Vagina (tissue), 2 donors: Measurements from ENCODE around the gene SMAD1. TPM values are rescaled to one million over a fixed set of nuclear protein-coding genes. Genes with fewer than 3 reads are reported as not detected.

ENCODE experiments used
- DNase-seq, 2 donors: peaks; one replicate each; pipeline ENCODE4 v3.0.0-alpha.2; 2017; ENCODE audit errors: extremely low spot score in 2 of 2
- H3K27ac ChIP-seq: fragments of 200-600 bp; sonication (generic); one replicate; pipeline ENCODE4 v1.5.1; 2019
- H3K27me3 ChIP-seq: fragments of 200-600 bp; sonication (generic); one replicate; pipeline ENCODE4 v1.5.1; 2019
- H3K36me3 ChIP-seq, 2 donors: fragments of 200-600 bp; sonication (generic); one replicate each; pipeline ENCODE4 v1.5.1; 2017 to 2019
- H3K4me1 ChIP-seq: fragments of 200-600 bp; sonication (generic); one replicate; pipeline ENCODE4 v1.5.1; 2019
- H3K4me3 ChIP-seq, 2 donors: fragments of 200-600 bp; sonication (generic); 1 replicate in 1 of 2; 2 replicates in 1 of 2; pipeline ENCODE4 v1.5.1; 2016 to 2019
- H3K9me3 ChIP-seq: fragments of 200-600 bp; sonication (generic); one replicate; pipeline ENCODE4 v1.5.1; 2019
- CTCF ChIP-seq, 3 experiments: fragments of 450-650 bp in 2 of 3; fragments of 200-600 bp in 1 of 3; sonication (generic) in 1 of 3; IDR thresholded peaks; one replicate each; pipeline ENCODE4 v1.5.1; 2017 to 2019; ENCODE audit warnings: antibody characterized with exemption in 3 of 3, mild to moderate bottlenecking in 2 of 3, moderate library complexity in 2 of 3
- POLR2A ChIP-seq, 2 donors: fragments of 450-650 bp; IDR thresholded peaks; one replicate each; pipeline ENCODE4 v1.6.1; 2017; ENCODE audit warnings: antibody characterized with exemption in 2 of 2, mild to moderate bottlenecking in 2 of 2, moderate library complexity in 2 of 2
- POLR2AphosphoS5 ChIP-seq, 2 donors: sonication (generic); formaldehyde crosslinking; IDR thresholded peaks; one replicate each; pipeline ENCODE4 v1.9.0; 2017; ENCODE audit warnings: antibody characterized with exemption in 2 of 2, mild to moderate bottlenecking in 2 of 2, low read depth in 1 of 2; ENCODE audit not compliant: insufficient read depth in 1 of 2
- intact Hi-C: fragments of 100-400 bp; cut with DNase I; formaldehyde crosslinking; loops from one replicate; pipeline ENCODE4 v1.15.1; 2023
- total RNA-seq: library from RNA; depleted of rRNA; stranded (reverse); fragments of >200 nt; gene quantifications from one replicate; pipeline ENCODE4 v1.2.3, GENCODE V29; 2016

Gene SMAD1
- total RNA-seq, 1 donor from 2014 or later, result 31.7 TPM

GRCh38 chr4:145452447-145453162 lies 29.0 kb upstream of the SMAD1 start:
- Histone ChIP-seq H3K27me3 (no peaks in the 10 kb centered on the region), H3K36me3 (no peaks in the 10 kb centered on the region), H3K4me3 (no peak overlapping the region), H3K9me3 (no peaks in the 10 kb centered on the region), H3K27ac (no peak overlapping the region), H3K4me1 (no peaks in the 10 kb centered on the region)
- intact Hi-C loops, result no loop called here
- DNase-seq, result no peak
- TF ChIP-seq POLR2AphosphoS5 (IDR thresholded peaks at IDR 0.05; ENCODE audit: insufficient read depth in 1 of 2, low read depth in 1 of 2), result no peak

- Histone ChIP-seq H3K9me3 (no peaks in the 10 kb centered on the region), H3K4me3 (no peak overlapping the region), H3K4me1 (no peaks in the 10 kb centered on the region), H3K36me3 (no peaks in the 10 kb centered on the region), H3K27me3 (no peaks in the 10 kb centered on the region), H3K27ac (no peak overlapping the region)
- intact Hi-C loops, result no loop called here
- no peak for DNase-seq
- TF ChIP-seq CTCF (IDR thresholded peaks at IDR 0.05) (no peak), POLR2AphosphoS5 (IDR thresholded peaks at IDR 0.05; ENCODE audit: insufficient read depth in 1 of 2, low read depth in 1 of 2) (no peak), POLR2A (IDR thresholded peaks at IDR 0.05) (no peak)
Measured at GRCh38 chr4:145453163-145453520, 28.5 kb upstream of the SMAD1 start.

- Histone ChIP-seq H3K36me3 (no peaks in the 10 kb centered on the region), H3K4me1 (no peaks in the 10 kb centered on the region), H3K4me3 (no peak overlapping the region), H3K9me3 (no peaks in the 10 kb centered on the region), H3K27ac (no peak overlapping the region), H3K27me3 (no peaks in the 10 kb centered on the region)
- DNase-seq, result no peak
- intact Hi-C loops, result no loop called here
- TF ChIP-seq POLR2AphosphoS5 (IDR thresholded peaks at IDR 0.05; ENCODE audit: insufficient read depth in 1 of 2, low read depth in 1 of 2), result no peak
- TF ChIP-seq POLR2A (IDR thresholded peaks at IDR 0.05), result no peak
- TF ChIP-seq CTCF (IDR thresholded peaks at IDR 0.05), result no peak
Measured at GRCh38 chr4:145473203-145473602, 8.4 kb upstream of the SMAD1 start.

GRCh38 chr4:145480257-145480656 lies 1.4 kb upstream of the SMAD1 start:
- H3K4me3 ChIP-seq, result no peak overlapping the region
- H3K36me3 ChIP-seq, result no peaks in the 10 kb centered on the region
- no peaks in the 10 kb centered on the region for H3K27me3 ChIP-seq
- no peak overlapping the region for H3K27ac ChIP-seq
- intact Hi-C loops, result no loop called here
- H3K4me1 ChIP-seq, result peaks cover 14% of the 10 kb centered on the region
- no peak for TF ChIP-seq POLR2A (IDR thresholded peaks at IDR 0.05)
- TF ChIP-seq POLR2AphosphoS5 (IDR thresholded peaks at IDR 0.05; ENCODE audit: insufficient read depth in 1 of 2, low read depth in 1 of 2), result no peak
- no peak for TF ChIP-seq CTCF (IDR thresholded peaks at IDR 0.05)
- no peak for DNase-seq
- H3K9me3 ChIP-seq, result no peaks in the 10 kb centered on the region

GRCh38 chr4:145481942-145482208 lies 222 bp downstream of the SMAD1 start:
- DNase-seq, result no peak
- H3K27ac ChIP-seq, result peak overlapping the region; percentile 98
- H3K4me3 ChIP-seq, result peak overlapping the region; percentile 72 to 73
- intact Hi-C loops, result no loop called here
- TF ChIP-seq POLR2AphosphoS5 (IDR thresholded peaks at IDR 0.05; ENCODE audit: insufficient read depth in 1 of 2, low read depth in 1 of 2) (no peak), POLR2A (IDR thresholded peaks at IDR 0.05) (no peak), CTCF (IDR thresholded peaks at IDR 0.05) (no peak)
- H3K27me3 ChIP-seq, result no peaks in the 10 kb centered on the region
- peaks cover 28% of the 10 kb centered on the region for H3K4me1 ChIP-seq
- no peaks in the 10 kb centered on the region for H3K36me3 ChIP-seq
- no peaks in the 10 kb centered on the region for H3K9me3 ChIP-seq
